A549 (cell line): ENCODE results near the gene ZBTB46. TPM values are rescaled to one million over a fixed set of nuclear protein-coding genes. Genes with fewer than 3 reads are reported as not detected.

Experiments
- ATAC-seq, 2 experiments: fragments of 200-7000 bp in 1 of 2; fragments of >200 bp in 1 of 2; cut with Nextera tagmentation in 1 of 2; cut with Tn5 transposase in 1 of 2; 3 replicates each; pipeline versions ENCODE4 v1.8.0 to v1.9.1; 2018 to 2020; ENCODE audit warnings: mild to moderate bottlenecking in 1 of 2, moderate library complexity in 1 of 2
- CTCF ChIA-PET: fragments of 300-600 bp; sonication (Branson Sonifier 250); formaldehyde crosslinking; extraction: SDS; loops from one replicate; lab custom pipeline; 2021; ENCODE audit warnings: antibody characterized with exemption, inconsistent platforms; lab: Yijun Ruan, JAX
- POLR2A ChIA-PET: fragments of 350-600 bp; formaldehyde crosslinking; extraction: SDS; loops from one replicate; lab custom pipeline; 2021; ENCODE audit warnings: antibody characterized with exemption, inconsistent platforms; lab: Yijun Ruan, JAX
- DNase-seq, 2 experiments: peaks; one replicate each; pipeline versions ENCODE4 v3.0.0 to v3.0.0-alpha.2; 2011 to 2016; ENCODE audit warnings: low read depth in 1 of 2, low spot score in 1 of 2
- FAIRE-seq: peaks from 2 replicates; lab custom pipeline; 2011; peaks lifted over from hg19 to GRCh38; lab: Jason Lieb, UNC
- H3K27ac ChIP-seq, 2 experiments: fragments of >200 bp; sonication (Bioruptor Twin); formaldehyde crosslinking; 3 replicates each; pipeline ENCODE4 v1.5.1; 2016 to 2017
- H3K4me1 ChIP-seq: fragments of >200 bp; sonication (Bioruptor Twin); formaldehyde crosslinking; 3 replicates; pipeline ENCODE4 v1.6.1; 2016
- H3K4me2 ChIP-seq: fragments of >200 bp; sonication (Bioruptor Twin); formaldehyde crosslinking; 3 replicates; pipeline ENCODE4 v1.6.1; 2016
- H3K4me3 ChIP-seq: fragments of >200 bp; sonication (Bioruptor Twin); formaldehyde crosslinking; 3 replicates; pipeline ENCODE4 v1.5.1; 2016
- H3K9me3 ChIP-seq: fragments of >200 bp; sonication (Bioruptor Twin); formaldehyde crosslinking; 3 replicates; pipeline ENCODE4 v1.6.1; 2016
- BCL3 ChIP-seq: fragments of >200 bp; sonication (Bioruptor Twin); formaldehyde crosslinking; IDR thresholded peaks from 3 replicates; pipeline ENCODE4 v1.6.1; 2016
- BHLHE40 ChIP-seq: IDR thresholded peaks from 2 replicates; pipeline ENCODE4 v1.6.1; 2012; ENCODE audit warnings: low read depth, low read length, inconsistent platforms
- CHD2 ChIP-seq: fragments of 150-350 bp; IDR thresholded peaks from 2 replicates; pipeline ENCODE4 v1.6.1; 2014; ENCODE audit warnings: low read length; ENCODE audit not compliant: partially characterized antibody
- E2F6 ChIP-seq: IDR thresholded peaks from 2 replicates; pipeline ENCODE4 v1.6.1; 2012; ENCODE audit warnings: low read depth, borderline replicate concordance
- ESRRA ChIP-seq: fragments of 150-350 bp; IDR thresholded peaks from 2 replicates; pipeline ENCODE4 v1.6.1; 2014; ENCODE audit warnings: mild to moderate bottlenecking, low read length, borderline replicate concordance
- FOSL2 ChIP-seq, 2 experiments: fragments of 450-650 bp in 1 of 2; fragments of >200 bp in 1 of 2; sonication (Bioruptor Twin) in 1 of 2; formaldehyde crosslinking; IDR thresholded peaks; 2 replicates each; pipeline versions ENCODE4 v1.5.0 to v1.6.1; 2016 to 2020; ENCODE audit warnings: mild to moderate bottlenecking in 1 of 2, moderate library complexity in 1 of 2
- GATA3 ChIP-seq: IDR thresholded peaks from 2 replicates; pipeline ENCODE4 v1.6.1; 2012; ENCODE audit warnings: borderline replicate concordance
- HOXA7 ChIP-seq: fragments of 250-450 bp; sonication (Bioruptor Pico); IDR thresholded peaks from 2 replicates; pipeline ENCODE4 v1.5.0; 2020; ENCODE audit warnings: mild to moderate bottlenecking, moderate library complexity
- JUN ChIP-seq, 2 experiments: fragments of >200 bp; sonication (Bioruptor Twin); formaldehyde crosslinking; IDR thresholded peaks; 2 replicates in 1 of 2; 3 replicates in 1 of 2; pipeline ENCODE4 v1.6.1; 2016 to 2017
- JUNB ChIP-seq: fragments of >200 bp; sonication (Bioruptor Twin); formaldehyde crosslinking; IDR thresholded peaks from 2 replicates; pipeline ENCODE4 v1.6.1; 2016
- MAX ChIP-seq: IDR thresholded peaks from 2 replicates; pipeline ENCODE4 v1.6.1; 2012
- MYC ChIP-seq: IDR thresholded peaks from 2 replicates; pipeline ENCODE4 v1.6.1; 2012; ENCODE audit warnings: mild to moderate bottlenecking, inconsistent platforms, low read length, improper control_type of control experiment, borderline replicate concordance
- PBX3 ChIP-seq: IDR thresholded peaks from 2 replicates; pipeline ENCODE4 v1.6.1; 2012
- POLR2AphosphoS2 ChIP-seq: conservative IDR thresholded peaks from 2 replicates; pipeline ENCODE4 v1.6.1; 2012; ENCODE audit warnings: low read length, improper control_type of control experiment, inconsistent platforms
- RFX5 ChIP-seq: fragments of 450-650 bp; IDR thresholded peaks from 2 replicates; pipeline ENCODE4 v1.7.1; 2014; ENCODE audit warnings: antibody characterized with exemption, mild to moderate bottlenecking, moderate library complexity
- RNF2 ChIP-seq: fragments of 200-600 bp; sonication (generic); IDR thresholded peaks from 2 replicates; pipeline ENCODE4 v1.6.1; 2016; ENCODE audit warnings: low read depth, mild to moderate bottlenecking, antibody characterized with exemption, moderate library complexity, borderline replicate concordance
- WGBS: methylation state at CpG from one replicate; pipeline ENCODE4 v1.1.6; 2017; ENCODE audit errors: missing lambda C conversion rate; 5-methylcytosine and 5-hydroxymethylcytosine counted together
- polyA plus RNA-seq, 4 experiments: library from polyadenylated mRNA; depleted of rRNA in 3 of 4; stranded (reverse); fragments of >200 nt; fragmentation: RNase III in 1 of 4; extraction: RNeasy Plus Mini Kit Qiagen cat#74134 plus additional on column Dnase treatment in 1 of 4; gene quantifications; 2 replicates in 3 of 4; 3 replicates in 1 of 4; pipeline ENCODE4 v1.2.3, GENCODE V29; 2011 to 2017

The ZBTB46 gene
- polyA plus RNA-seq, 2 of the 4 experiments (the other 2 are of a cell fraction): 0.17 to 0.43 TPM

- WGBS: 92% methylated on average over 30 of the region's 43 CpGs
- Histone ChIP-seq H3K9me3 (no peaks in the 10 kb centered on the region), H3K4me2 (no peak overlapping the region; the same call in 2 of the 3 replicates)
Measured at GRCh38 chr20:63700199-63701050, 130.6 kb downstream of the ZBTB46 start.

GRCh38 chr20:63699466-63700198 is 131.4 kb downstream of the ZBTB46 start:
- FAIRE-seq (no peak), ATAC-seq (peak; percentile 30 to 43), DNase-seq (no peak)
- no peak for TF ChIP-seq POLR2AphosphoS2
- TF ChIP-seq JUNB: peak; percentile 3; the same call in 1 of the 2 replicates
- peak overlapping the region; percentile 88 to 94 for H3K27ac ChIP-seq
- ChIA-PET CTCF (interaction anchor here (1.0 to 1.1 kb wide), 3 partner anchors 12 to 96 kb away, joined by 3 read pairs; partner anchors contain the start of gene LIME1), POLR2A (interaction anchor here (0.7 to 3.0 kb wide), 6 partner anchors 8 to 166 kb away, joined by 3 to 38 read pairs (median 4); partner anchors contain the start of genes ARFRP1, TPD52L2 and ZGPAT)
- H3K4me2 ChIP-seq: peak overlapping the region; percentile 82
- 0 out of 3 replicates have a peak overlapping the region, but pooled peaks have one; percentile 6 for H3K4me3 ChIP-seq
- no peaks in the 10 kb centered on the region for H3K9me3 ChIP-seq
- peaks cover 33% of the 10 kb centered on the region for H3K4me1 ChIP-seq
- 59% methylated on average over 15 of the region's 24 CpGs for WGBS

More at GRCh38 chr20:63700199-63701050, 130.6 kb downstream of the ZBTB46 start:
- H3K4me3 ChIP-seq: no peak overlapping the region
- DNase-seq (no peak), ATAC-seq (no peak), FAIRE-seq (no peak)
- H3K4me1 ChIP-seq: peaks cover 33% of the 10 kb centered on the region
- TF ChIP-seq BCL3 (no peak), RNF2 (no peak), BHLHE40 (no peak), CHD2 (no peak)
- CTCF ChIA-PET: no interaction called here
- H3K27ac ChIP-seq: peak overlapping the region; percentile 88 to 94
- POLR2A ChIA-PET: no interaction called here

GRCh38 chr20:63698739-63699465 is 132.2 kb downstream of the ZBTB46 start:
- Histone ChIP-seq H3K4me3 (0 out of 3 replicates have a peak overlapping the region, but pooled peaks have one; percentile 6), H3K4me1 (peaks cover 33% of the 10 kb centered on the region), H3K9me3 (no peaks in the 10 kb centered on the region)
- CTCF ChIA-PET: interaction anchor here (0.8 to 2.4 kb wide), 8 partner anchors 9 to 275 kb away, joined by 3 to 6 read pairs (median 3); partner anchors contain the start of genes ARFRP1, LIME1, PTK6 and SLC2A4RG
- WGBS: 3% methylated on average over 5 of the region's 19 CpGs
- TF ChIP-seq MYC (peak; percentile 46; the same call in 1 of the 2 replicates), FOSL2 (IDR thresholded peaks at IDR 0.05) (peak; percentile 70), FOSL2 (CRISPR knock-in tag; IDR thresholded peaks at IDR 0.05) (peak; percentile 97), BHLHE40 (no peak), E2F6 (peak; percentile 31; the same call in 1 of the 2 replicates), GATA3 (peak; percentile 36; the same call in 1 of the 2 replicates), MAX (peak; percentile 55), JUN (IDR thresholded peaks at IDR 0.05) (peak in 1 of 2 experiments; percentile 70; a peak in 2 of 5 replicates), JUNB (peak; percentile 49; the same call in 1 of the 2 replicates), RFX5 (no peak), HOXA7 (CRISPR knock-in tag) (peak; percentile 42; the same call in 1 of the 2 replicates), PBX3 (0 out of 2 replicates have a peak, but pooled peaks have one; percentile 38), CHD2 (peak; percentile 38), ESRRA (no peak)
- TF ChIP-seq, all 56 proteins: peak for 10
- FAIRE-seq: no peak
- POLR2A ChIA-PET: interaction anchor here (0.7 to 3.0 kb wide), 6 partner anchors 9 to 166 kb away, joined by 3 to 38 read pairs (median 4); partner anchors contain the start of genes ARFRP1, TPD52L2 and ZGPAT
- peak overlapping the region; percentile 88 to 94 for H3K27ac ChIP-seq
- peak; percentile 74 for ATAC-seq
- DNase-seq: peak; percentile 83
- peak overlapping the region; percentile 82 for H3K4me2 ChIP-seq
